ENCODE results near the gene GOLGA6A.

The GOLGA6A gene

DNA sequence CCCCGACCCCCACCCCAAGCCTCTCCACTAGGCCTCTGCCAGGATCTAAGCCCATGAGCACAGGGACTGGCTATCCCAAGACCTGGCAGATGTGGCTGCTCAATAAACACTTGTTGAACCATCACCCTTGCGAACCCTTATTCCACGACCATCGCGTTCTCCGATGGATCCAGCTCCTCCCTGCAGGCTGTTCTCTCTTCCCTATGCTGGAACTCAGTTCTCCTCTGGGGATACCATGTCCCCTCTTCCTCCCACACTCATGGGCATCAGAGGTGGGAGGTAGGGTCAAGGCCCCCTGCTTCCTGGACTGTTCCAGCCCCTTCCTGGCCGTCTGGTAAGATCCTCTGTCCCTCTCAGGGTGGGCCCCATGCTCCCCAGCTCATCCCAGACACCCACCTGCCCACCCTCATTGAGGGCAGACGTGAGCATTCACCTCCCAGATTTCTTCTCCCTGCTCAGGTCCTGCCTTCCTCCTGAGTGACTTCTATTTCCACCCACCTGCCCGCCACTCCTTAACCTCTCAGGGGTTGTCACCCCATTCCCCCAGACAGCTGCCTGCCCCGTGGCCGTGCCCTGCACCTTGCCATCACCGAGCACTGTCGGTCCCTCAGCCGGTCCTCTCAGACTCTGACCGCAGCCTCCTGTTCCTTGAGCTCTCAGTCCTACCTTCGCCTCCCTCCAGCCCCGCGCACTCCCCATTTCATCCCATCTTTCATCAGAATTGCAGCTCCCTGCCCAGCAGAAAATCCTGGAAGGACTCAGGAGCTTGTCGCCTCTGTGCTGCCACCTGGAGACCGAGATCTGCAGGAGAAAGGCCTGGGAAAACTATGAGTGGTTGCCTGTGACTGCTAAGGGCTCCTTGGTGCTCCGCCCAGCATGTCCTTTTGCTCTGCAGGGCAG is 45.8 kb downstream of the GOLGA6A start:
- Histone ChIP-seq H3K4me1 (no peaks in the 10 kb centered on the region; the same call in 1 of the 2 replicates), H3K4me3 (ENCODE audit: low read depth, low read length) (no peak overlapping the region), H3K9me3 (no peaks in the 10 kb centered on the region), H3K27me3 (no peaks in the 10 kb centered on the region), H3K36me3 (no peaks in the 10 kb centered on the region; the same call in 1 of the 2 replicates)
- TF ChIP-seq, protein P1, sequence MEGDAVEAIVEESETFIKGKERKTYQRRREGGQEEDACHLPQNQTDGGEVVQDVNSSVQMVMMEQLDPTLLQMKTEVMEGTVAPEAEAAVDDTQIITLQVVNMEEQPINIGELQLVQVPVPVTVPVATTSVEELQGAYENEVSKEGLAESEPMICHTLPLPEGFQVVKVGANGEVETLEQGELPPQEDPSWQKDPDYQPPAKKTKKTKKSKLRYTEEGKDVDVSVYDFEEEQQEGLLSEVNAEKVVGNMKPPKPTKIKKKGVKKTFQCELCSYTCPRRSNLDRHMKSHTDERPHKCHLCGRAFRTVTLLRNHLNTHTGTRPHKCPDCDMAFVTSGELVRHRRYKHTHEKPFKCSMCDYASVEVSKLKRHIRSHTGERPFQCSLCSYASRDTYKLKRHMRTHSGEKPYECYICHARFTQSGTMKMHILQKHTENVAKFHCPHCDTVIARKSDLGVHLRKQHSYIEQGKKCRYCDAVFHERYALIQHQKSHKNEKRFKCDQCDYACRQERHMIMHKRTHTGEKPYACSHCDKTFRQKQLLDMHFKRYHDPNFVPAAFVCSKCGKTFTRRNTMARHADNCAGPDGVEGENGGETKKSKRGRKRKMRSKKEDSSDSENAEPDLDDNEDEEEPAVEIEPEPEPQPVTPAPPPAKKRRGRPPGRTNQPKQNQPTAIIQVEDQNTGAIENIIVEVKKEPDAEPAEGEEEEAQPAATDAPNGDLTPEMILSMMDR (IDR thresholded peaks at IDR 0.05; ENCODE audit: low read depth, low read length) = peak; percentile 80
- peak; percentile 79 for DNase-seq

DNA sequence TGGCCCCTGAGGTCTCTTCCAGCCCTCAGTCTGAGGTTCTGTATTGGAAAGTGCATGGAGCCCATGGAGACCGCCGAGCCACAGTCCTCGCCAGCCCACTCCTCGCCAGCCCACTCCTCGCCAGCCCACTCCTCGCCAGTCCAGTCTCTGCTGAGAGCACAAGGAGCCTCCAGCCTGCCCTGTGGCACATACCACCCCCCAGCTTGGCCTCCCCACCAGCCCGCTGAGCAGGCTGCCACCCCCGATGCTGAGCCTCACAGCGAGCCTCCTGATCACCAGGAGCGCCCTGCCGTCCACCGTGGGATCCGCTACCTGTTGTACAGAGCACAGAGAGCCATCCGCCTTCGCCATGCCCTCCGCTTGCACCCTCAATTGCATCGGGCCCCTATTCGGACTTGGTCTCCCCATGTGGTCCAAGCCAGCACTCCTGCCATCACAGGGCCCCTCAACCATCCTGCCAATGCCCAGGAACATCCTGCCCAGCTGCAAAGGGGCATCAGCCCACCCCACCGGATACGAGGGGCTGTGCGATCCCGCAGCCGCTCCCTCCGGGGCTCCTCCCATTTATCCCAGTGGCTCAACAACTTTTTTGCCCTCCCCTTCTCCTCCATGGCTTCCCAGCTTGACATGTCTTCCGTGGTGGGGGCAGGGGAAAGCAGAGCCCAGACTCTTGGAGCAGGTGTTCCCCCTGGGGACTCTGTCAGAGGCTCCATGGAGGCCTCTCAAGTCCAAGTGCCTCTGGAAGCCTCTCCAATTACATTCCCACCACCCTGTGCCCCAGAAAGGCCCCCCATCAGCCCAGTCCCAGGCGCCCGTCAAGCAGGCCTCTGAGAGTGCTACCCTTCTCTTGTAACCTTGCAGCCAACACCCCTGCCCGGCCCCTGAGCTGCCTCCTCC is 47.0 kb downstream of the GOLGA6A start:
- TF ChIP-seq, protein P1 (IDR thresholded peaks at IDR 0.05; ENCODE audit: low read depth, low read length) = no peak
- Histone ChIP-seq H3K4me3 (ENCODE audit: low read depth, low read length) (no peak overlapping the region), H3K9me3 (no peaks in the 10 kb centered on the region), H3K4me1 (no peaks in the 10 kb centered on the region; the same call in 1 of the 2 replicates), H3K36me3 (no peaks in the 10 kb centered on the region; the same call in 1 of the 2 replicates), H3K27me3 (no peaks in the 10 kb centered on the region)
- no peak for DNase-seq

DNA sequence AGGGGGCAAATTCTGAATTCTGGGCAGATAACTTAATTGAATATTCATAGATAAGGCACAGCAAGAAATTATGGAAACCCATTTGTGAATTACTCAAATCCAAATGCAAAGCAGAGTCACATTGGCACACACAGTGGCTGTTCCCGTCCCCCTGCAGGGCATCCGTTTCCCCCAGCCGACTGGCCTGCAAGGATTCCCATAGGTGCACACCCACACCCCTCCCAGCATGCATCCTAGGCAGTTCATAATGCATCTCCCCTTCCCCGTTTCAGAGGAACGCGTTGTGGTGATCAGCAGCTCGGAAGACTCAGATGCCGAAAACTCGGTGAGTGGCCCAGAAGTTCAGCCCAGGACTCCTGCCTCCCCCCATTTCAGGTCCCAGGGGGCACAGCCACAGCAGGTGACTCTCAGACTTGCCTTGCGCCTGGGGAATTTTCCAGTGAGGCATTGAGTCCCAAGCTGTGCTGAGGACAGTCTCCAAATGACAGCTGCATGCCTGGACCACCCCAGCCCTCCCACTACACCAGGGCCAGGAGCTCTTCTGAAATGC is 48.1 kb downstream of the GOLGA6A start:
- no peak for DNase-seq
- Histone ChIP-seq H3K4me3 (ENCODE audit: low read depth, low read length) (no peak overlapping the region), H3K27me3 (no peaks in the 10 kb centered on the region), H3K36me3 (no peaks in the 10 kb centered on the region; the same call in 1 of the 2 replicates), H3K9me3 (no peaks in the 10 kb centered on the region), H3K4me1 (no peaks in the 10 kb centered on the region; the same call in 1 of the 2 replicates)
- TF ChIP-seq, protein P1 (IDR thresholded peaks at IDR 0.05; ENCODE audit: low read depth, low read length) = no peak

DNA sequence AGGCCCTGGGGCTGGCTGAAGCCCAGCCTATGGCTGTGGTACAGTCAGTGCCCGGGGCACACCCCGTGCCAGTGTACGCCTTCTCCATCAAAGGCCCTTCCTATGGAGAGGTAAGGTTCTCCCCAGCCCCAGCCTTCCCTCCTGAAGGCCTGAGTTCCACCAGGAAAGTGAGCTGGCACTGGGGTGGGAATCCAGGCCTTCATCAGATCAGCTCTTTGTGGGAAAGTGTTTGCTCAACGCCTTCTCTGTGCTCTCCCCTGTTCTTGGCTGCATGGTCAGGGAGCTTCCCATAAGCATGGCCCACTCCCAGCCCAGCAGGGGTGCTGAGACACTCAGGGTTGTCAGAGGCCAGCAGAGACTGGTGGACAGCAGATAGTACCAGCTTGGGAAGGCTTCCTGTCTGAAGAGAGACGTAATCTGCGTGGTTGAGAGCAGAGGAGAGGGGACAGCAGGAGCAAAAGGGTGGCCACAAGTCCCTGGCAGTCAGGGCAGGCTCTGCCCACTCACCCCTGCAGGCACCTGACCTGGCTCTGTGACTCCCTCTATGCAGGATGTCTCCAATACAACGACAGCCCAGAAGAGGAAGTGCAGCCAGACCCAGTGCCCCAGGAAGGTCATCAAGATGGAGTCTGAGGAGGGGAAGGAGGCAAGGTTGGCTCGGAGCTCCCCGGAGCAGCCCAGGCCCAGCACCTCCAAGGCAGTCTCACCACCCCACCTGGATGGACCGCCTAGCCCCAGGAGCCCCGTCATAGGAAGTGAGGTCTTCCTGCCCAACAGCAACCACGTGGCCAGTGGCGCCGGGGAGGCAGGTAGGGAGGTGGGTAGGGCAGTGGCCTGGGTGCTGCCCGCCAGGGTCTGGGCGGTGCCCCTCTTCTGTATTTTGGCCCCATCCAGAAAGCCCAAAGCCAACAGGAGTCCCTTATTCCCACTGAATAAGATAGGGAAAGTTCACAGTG is 49.5 kb downstream of the GOLGA6A start:
- TF ChIP-seq, protein P1 (IDR thresholded peaks at IDR 0.05; ENCODE audit: low read depth, low read length) = no peak

DNA sequence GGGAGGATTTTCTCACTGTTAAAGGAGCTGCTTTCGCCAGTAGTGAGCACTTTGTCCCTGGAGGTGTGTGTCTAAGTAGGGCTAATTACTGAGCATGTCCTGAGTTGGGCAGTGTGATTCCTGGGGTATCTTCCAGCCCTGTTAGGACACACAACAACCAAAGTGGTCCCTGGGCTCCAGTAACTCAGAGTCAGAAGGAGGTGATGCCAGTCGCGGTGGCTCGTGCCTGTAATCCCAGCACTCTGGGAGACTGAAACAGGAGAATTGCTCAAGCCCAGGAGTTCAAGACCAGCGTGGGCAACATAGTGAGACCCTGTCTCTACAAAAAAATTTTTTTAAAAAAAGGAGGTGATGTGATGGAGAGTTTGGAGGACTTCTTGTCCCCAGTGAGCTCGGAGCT is 50.3 kb downstream of the GOLGA6A start:
- TF ChIP-seq, protein P1 (IDR thresholded peaks at IDR 0.05; ENCODE audit: low read depth, low read length) = no peak
- Histone ChIP-seq H3K9me3 (no peaks in the 10 kb centered on the region), H3K4me3 (ENCODE audit: low read depth, low read length) (no peak overlapping the region), H3K36me3 (no peaks in the 10 kb centered on the region; the same call in 1 of the 2 replicates), H3K27me3 (no peaks in the 10 kb centered on the region), H3K4me1 (no peaks in the 10 kb centered on the region; the same call in 1 of the 2 replicates)
- no peak for DNase-seq

More for the DNA sequence above, 49.5 kb downstream of the GOLGA6A start:
- Histone ChIP-seq H3K27me3 (no peaks in the 10 kb centered on the region), H3K4me1 (no peaks in the 10 kb centered on the region; the same call in 1 of the 2 replicates), H3K36me3 (no peaks in the 10 kb centered on the region; the same call in 1 of the 2 replicates), H3K9me3 (no peaks in the 10 kb centered on the region), H3K4me3 (ENCODE audit: low read depth, low read length) (no peak overlapping the region)
- DNase-seq = no peak
